H1 (cell line): Measurements from ENCODE around the gene INTS6.

ENCODE experiments used
- CTCF ChIP-seq, 3 experiments: IDR thresholded peaks; 1 replicate in 2 of 3; 2 replicates in 1 of 3; pipeline versions ENCODE4 v1.5.1 to v1.6.1; 2011; ENCODE audit warnings: low read length in 3 of 3, mild to moderate bottlenecking in 3 of 3, inconsistent platforms in 2 of 3, low read depth in 1 of 3, moderate library complexity in 1 of 3; ENCODE audit not compliant: insufficient read depth in 1 of 3; ENCODE audit errors: control extremely low read depth in 1 of 3
- EP300 ChIP-seq, 2 experiments: IDR thresholded peaks; 1 replicate in 1 of 2; 2 replicates in 1 of 2; pipeline ENCODE4 v1.6.1; 2011 to 2012; ENCODE audit warnings: low read depth in 2 of 2, low read length in 2 of 2, mild to moderate bottlenecking in 2 of 2, borderline replicate concordance in 1 of 2, inconsistent platforms in 1 of 2, moderate library complexity in 1 of 2
- JUND ChIP-seq: IDR thresholded peaks from 2 replicates; pipeline ENCODE4 v1.6.1; 2011; ENCODE audit warnings: mild to moderate bottlenecking, improper control_type of control experiment, low read length
- MAX ChIP-seq: IDR thresholded peaks from 2 replicates; pipeline ENCODE4 v1.6.1; 2012; ENCODE audit warnings: inconsistent platforms
- TF ChIP-seq, protein P1 (sequence below): IDR thresholded peaks from 2 replicates; pipeline ENCODE4 v1.6.1; 2012; ENCODE audit warnings: low read length, inconsistent platforms

GRCh38 chr13:51364404-51365008 lies 88.3 kb downstream of the INTS6 start:
- TF ChIP-seq CTCF (IDR thresholded peaks at IDR 0.05; ENCODE audit: control extremely low read depth in 1 of 3, insufficient read depth in 1 of 3, low read depth in 1 of 3, low read length in 3 of 3) (no peak), MAX (no peak), EP300 (IDR thresholded peaks at IDR 0.05; ENCODE audit: borderline replicate concordance in 1 of 2, low read depth in 2 of 2, low read length in 2 of 2) (no peak), JUND (no peak)
- TF ChIP-seq, protein P1, sequence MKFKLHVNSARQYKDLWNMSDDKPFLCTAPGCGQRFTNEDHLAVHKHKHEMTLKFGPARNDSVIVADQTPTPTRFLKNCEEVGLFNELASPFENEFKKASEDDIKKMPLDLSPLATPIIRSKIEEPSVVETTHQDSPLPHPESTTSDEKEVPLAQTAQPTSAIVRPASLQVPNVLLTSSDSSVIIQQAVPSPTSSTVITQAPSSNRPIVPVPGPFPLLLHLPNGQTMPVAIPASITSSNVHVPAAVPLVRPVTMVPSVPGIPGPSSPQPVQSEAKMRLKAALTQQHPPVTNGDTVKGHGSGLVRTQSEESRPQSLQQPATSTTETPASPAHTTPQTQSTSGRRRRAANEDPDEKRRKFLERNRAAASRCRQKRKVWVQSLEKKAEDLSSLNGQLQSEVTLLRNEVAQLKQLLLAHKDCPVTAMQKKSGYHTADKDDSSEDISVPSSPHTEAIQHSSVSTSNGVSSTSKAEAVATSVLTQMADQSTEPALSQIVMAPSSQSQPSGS = no peak
